HEK293 (cell line): Measurements from ENCODE around the gene RSU1.

Experiments
- ATF2 ChIP-seq: fragments of 450-650 bp; formaldehyde crosslinking; IDR thresholded peaks from 2 replicates; pipeline ENCODE4 v1.5.1; 2016; ENCODE audit warnings: missing biosample characterization, missing genetic modification characterization, low read depth
- CTCF ChIP-seq: fragments of 450-650 bp; formaldehyde crosslinking; IDR thresholded peaks from 2 replicates; pipeline ENCODE4 v1.5.1; 2016; ENCODE audit warnings: missing biosample characterization, missing genetic modification characterization
- REST ChIP-seq: fragments of 450-650 bp; formaldehyde crosslinking; IDR thresholded peaks from 2 replicates; pipeline ENCODE4 v1.5.1; 2016; ENCODE audit warnings: missing biosample characterization, missing genetic modification characterization
- ZBTB1 ChIP-seq: fragments of 450-650 bp; formaldehyde crosslinking; IDR thresholded peaks from 2 replicates; pipeline ENCODE4 v1.5.1; 2016; ENCODE audit warnings: missing biosample characterization, missing genetic modification characterization
- ZBTB48 ChIP-seq: fragments of 450-650 bp; formaldehyde crosslinking; IDR thresholded peaks from 2 replicates; pipeline ENCODE4 v1.5.1; 2016; ENCODE audit warnings: missing biosample characterization, missing genetic modification characterization
- ZNF140 ChIP-seq: fragments of 450-650 bp; formaldehyde crosslinking; IDR thresholded peaks from 2 replicates; pipeline ENCODE4 v1.5.1; 2016; ENCODE audit warnings: missing biosample characterization, missing genetic modification characterization
- ZNF19 ChIP-seq: fragments of 450-650 bp; formaldehyde crosslinking; IDR thresholded peaks from 2 replicates; pipeline ENCODE4; 2016; ENCODE audit warnings: missing biosample characterization, missing genetic modification characterization, low read depth
- ZNF658 ChIP-seq: fragments of 450-650 bp; formaldehyde crosslinking; IDR thresholded peaks from 2 replicates; pipeline ENCODE4; 2016; ENCODE audit warnings: missing biosample characterization, missing genetic modification characterization
- ZNF791 ChIP-seq: fragments of 450-650 bp; formaldehyde crosslinking; IDR thresholded peaks from 2 replicates; pipeline ENCODE4 v1.5.1; 2016; ENCODE audit warnings: missing biosample characterization, missing genetic modification characterization
- ZNF830 ChIP-seq: fragments of 450-650 bp; IDR thresholded peaks from 2 replicates; pipeline ENCODE4 v1.5.0; 2018; ENCODE audit warnings: missing biosample characterization, missing genetic modification characterization, low read depth, mild to moderate bottlenecking, moderate library complexity
- TF ChIP-seq, protein P1 (sequence below): fragments of 450-650 bp; formaldehyde crosslinking; IDR thresholded peaks from 2 replicates; pipeline ENCODE4 v1.5.1; 2016; ENCODE audit warnings: missing biosample characterization, missing genetic modification characterization

- TF ChIP-seq ZNF19 (tag by site-specific recombination) (no peak), CTCF (tag by site-specific recombination) (no peak), ATF2 (tag by site-specific recombination) (no peak), ZBTB1 (no peak), ZNF791 (tag by site-specific recombination) (no peak), ZBTB48 (no peak), REST (tag by site-specific recombination) (no peak), ZNF140 (tag by site-specific recombination) (no peak), ZNF658 (tag by site-specific recombination) (no peak), ZNF830 (tag by site-specific recombination) (no peak)
- TF ChIP-seq, protein P1, sequence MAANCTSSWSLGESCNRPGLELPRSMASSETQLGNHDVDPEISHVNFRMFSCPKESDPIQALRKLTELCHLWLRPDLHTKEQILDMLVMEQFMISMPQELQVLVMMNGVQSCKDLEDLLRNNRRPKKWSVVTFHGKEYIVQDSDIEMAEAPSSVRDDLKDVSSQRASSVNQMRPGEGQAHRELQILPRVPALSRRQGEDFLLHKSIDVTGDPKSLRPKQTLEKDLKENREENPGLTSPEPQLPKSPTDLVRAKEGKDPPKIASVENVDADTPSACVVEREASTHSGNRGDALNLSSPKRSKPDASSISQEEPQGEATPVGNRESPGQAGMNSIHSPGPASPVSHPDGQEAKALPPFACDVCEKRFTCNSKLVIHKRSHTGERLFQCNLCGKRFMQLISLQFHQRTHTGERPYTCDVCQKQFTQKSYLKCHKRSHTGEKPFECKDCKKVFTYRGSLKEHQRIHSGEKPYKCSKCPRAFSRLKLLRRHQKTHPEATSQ = no peak
Measured at GRCh38 chr10:16792675-16793074, 24.5 kb downstream of the RSU1 start.
